Pancreas (tissue), 10 donors: ENCODE data around the gene SPNS2. TPM values are rescaled to one million over a fixed set of nuclear protein-coding genes. Genes with fewer than 3 reads are reported as not detected.

Source experiments
- ATAC-seq, 4 donors: fragments of 200-7000 bp; cut with Tn5 transposase; one replicate each; pipeline versions ENCODE4 v1.8.0 to v1.9.1; 2020; ENCODE audit warnings: mild to moderate bottlenecking in 4 of 4, moderate library complexity in 4 of 4
- DNase-seq, 6 donors: peaks; one replicate each; pipeline ENCODE4 v3.0.0-alpha.2; 2020
- FAIRE-seq: peaks from 2 replicates; lab custom pipeline; 2012; peaks lifted over from hg19 to GRCh38; lab: Jason Lieb, UNC
- H3K27ac ChIP-seq, 4 donors: fragments of 200-600 bp; sonication (generic); 1 replicate in 3 of 4; 2 replicates in 1 of 4; pipeline versions ENCODE4 v1.5.0 to v1.8.0; 2020
- H3K27me3 ChIP-seq, 4 donors: fragments of 200-600 bp; one replicate each; pipeline ENCODE4 v1.8.0; 2021
- H3K36me3 ChIP-seq, 3 donors: fragments of 200-600 bp; sonication (generic) in 1 of 3; one replicate each; pipeline versions ENCODE4 v1.5.0 to v1.8.0; 2020 to 2021
- H3K4me1 ChIP-seq, 3 donors: fragments of 200-600 bp; one replicate each; pipeline ENCODE4 v1.8.0; 2021
- H3K4me3 ChIP-seq, 4 donors: fragments of 200-600 bp; sonication (generic) in 2 of 4; one replicate each; pipeline versions ENCODE4 v1.5.0 to v1.8.0; 2020 to 2021
- H3K9me3 ChIP-seq, 4 donors: fragments of 200-600 bp; one replicate each; pipeline ENCODE4 v1.8.0; 2021
- WGBS, 2 donors: extraction: QIAGEN DNeasy Blood & Tissue Kit; methylation state at CpG; one replicate each; pipeline ENCODE4 v1.1.7; 2013; 5-methylcytosine and 5-hydroxymethylcytosine counted together
- intact Hi-C, 3 donors: fragments of 100-400 bp; cut with DNase I; formaldehyde crosslinking; loops; one replicate each; pipeline versions ENCODE4 v1.11.1 to v1.14.2; 2022
- polyA plus RNA-seq, 2 donors: library from polyadenylated mRNA; stranded (reverse); fragments of 200-250 nt; gene quantifications; one replicate each; pipeline ENCODE4 v1.2.3, GENCODE V29; 2013
- total RNA-seq, 6 donors: library from RNA; stranded (reverse); fragmentation: NEBNext Ultra II Directional in 4 of 6; extraction: Animal tissue kit (Norgen Biotek cat#: 25700) in 4 of 6; gene quantifications; one replicate each; pipeline versions ENCODE4 v1.2.1 to v1.2.4, GENCODE V29; 2021 to 2023
- TF ChIP-seq, protein P1 (sequence below), 4 donors: fragments of 200-600 bp; sonication (generic) in 3 of 4; IDR thresholded peaks; one replicate each; pipeline versions ENCODE4 v1.5.0 to v1.8.0; 2021; ENCODE audit warnings: antibody characterized with exemption in 4 of 4
- donor health status: healthy with polysubstance abuse.
- donor health status: DM: no; HTN: no; CAD: no; lungs with moderate emphysema.
- donor health status: DM: no; HTN: no; CAD: no.
- donor health status: control.
- donor health status: control.
- donor health status: Bipolar disorder and iron deficiency.
- donor health status: DM: yes; HTN: yes; CAD: no.
- donor health status: DM: no; HTN: no; CAD: no.
- donor health status: DM: no; HTN: no; CAD: no.
- donor health status: DM: yes; HTN: yes; CAD: no.

The SPNS2 gene
- total and polyA plus RNA-seq, 8 donors, result 7.6 to 51.7 (median 20.8) TPM

DNA sequence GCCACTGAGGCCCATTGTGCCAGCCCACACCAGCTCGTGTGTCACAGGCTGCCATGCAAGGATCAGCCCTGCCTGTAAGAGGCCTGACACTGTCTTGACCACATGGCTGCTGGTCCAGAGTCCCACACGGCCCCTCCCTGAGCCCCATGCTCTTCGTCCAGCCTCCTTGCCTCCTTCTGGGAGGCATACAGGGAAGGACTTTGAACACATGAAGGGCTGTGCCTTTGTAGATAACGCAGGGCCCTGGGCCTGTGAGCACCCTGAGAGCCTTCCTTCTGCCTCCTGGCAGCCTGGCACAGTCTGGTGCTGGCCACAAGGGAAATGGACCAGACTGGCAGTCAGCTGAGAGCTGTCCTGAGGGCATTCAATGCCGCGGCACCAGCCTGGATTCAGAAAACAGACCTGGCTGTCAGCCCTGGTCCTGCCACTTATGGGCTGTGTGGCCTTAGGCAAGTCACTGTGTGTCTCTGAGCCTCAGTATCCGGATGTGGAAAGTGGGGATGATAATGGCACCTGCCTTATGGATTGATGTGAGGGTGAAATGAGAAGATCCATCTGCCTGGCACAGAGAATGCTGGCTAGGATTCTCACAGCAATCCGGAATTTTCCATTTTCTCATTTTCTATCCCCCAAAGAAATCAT lies 19.2 kb upstream of the SPNS2 start:
- peak overlapping the region; percentile 49 to 85 (median 69) for H3K27ac ChIP-seq
- H3K36me3 ChIP-seq, result no peaks in the 10 kb centered on the region
- peaks cover 7 to 31% (median 15%) of the 10 kb centered on the region in 3 donors for H3K4me1 ChIP-seq
- DNase-seq (no peak), FAIRE-seq (no peak), ATAC-seq (no peak)
- H3K27me3 ChIP-seq, result no peaks in the 10 kb centered on the region
- WGBS, 2 donors, result 72 to 74% methylated on average over 8 of the region's 8 CpGs
- intact Hi-C loops, result no loop called here
- TF ChIP-seq, protein P1, sequence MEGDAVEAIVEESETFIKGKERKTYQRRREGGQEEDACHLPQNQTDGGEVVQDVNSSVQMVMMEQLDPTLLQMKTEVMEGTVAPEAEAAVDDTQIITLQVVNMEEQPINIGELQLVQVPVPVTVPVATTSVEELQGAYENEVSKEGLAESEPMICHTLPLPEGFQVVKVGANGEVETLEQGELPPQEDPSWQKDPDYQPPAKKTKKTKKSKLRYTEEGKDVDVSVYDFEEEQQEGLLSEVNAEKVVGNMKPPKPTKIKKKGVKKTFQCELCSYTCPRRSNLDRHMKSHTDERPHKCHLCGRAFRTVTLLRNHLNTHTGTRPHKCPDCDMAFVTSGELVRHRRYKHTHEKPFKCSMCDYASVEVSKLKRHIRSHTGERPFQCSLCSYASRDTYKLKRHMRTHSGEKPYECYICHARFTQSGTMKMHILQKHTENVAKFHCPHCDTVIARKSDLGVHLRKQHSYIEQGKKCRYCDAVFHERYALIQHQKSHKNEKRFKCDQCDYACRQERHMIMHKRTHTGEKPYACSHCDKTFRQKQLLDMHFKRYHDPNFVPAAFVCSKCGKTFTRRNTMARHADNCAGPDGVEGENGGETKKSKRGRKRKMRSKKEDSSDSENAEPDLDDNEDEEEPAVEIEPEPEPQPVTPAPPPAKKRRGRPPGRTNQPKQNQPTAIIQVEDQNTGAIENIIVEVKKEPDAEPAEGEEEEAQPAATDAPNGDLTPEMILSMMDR (IDR thresholded peaks at IDR 0.05), result no peak
- H3K4me3 ChIP-seq, result no peak overlapping the region
- H3K9me3 ChIP-seq, result no peaks in the 10 kb centered on the region

DNA sequence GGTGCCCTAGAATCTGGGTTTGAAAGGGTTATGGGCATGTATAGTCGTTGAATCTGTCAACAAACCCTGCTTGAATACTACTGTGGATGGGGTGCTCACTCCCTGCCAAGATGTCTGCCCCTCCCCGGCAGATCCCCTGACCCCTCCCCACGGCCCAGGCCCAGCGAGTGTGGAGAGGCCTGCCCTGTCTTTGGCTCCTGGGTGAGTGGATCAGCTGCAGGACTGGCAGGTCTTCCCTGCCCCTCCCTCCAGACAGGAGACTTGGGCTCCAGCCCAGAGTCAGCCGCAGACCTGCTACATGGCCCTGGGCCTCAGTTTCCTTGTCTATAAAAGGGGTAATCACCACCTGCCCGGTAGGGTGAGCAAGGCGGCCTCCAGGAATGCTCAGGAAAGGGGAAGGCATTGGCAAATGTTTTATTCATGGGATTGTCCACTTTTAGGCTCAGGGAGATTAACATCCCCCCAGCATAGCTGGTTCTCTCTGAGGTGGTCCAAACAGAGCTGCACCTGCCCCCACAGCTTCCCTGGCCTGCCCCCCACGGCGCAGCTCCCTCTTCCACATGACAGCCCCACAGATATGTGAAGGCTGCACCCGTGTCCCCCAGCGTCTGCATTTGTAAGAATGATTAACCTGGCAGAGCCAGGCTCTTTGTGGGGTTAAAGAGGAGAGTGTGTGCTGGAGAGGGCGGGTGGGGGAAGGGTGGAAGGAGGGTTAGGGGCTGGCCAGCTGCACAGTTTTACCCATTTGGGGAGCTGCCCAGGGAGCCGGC lies 18.5 kb upstream of the SPNS2 start:
- ATAC-seq (peak; percentile 2 to 26 (median 16)), DNase-seq (peak in 2 of 6 donors; percentile 44 to 50), FAIRE-seq (no peak)
- intact Hi-C loops, result no loop called here
- H3K9me3 ChIP-seq, result no peaks in the 10 kb centered on the region
- 47 to 54% methylated on average over 13 of the region's 13 CpGs for WGBS, 2 donors
- H3K36me3 ChIP-seq, result no peaks in the 10 kb centered on the region
- TF ChIP-seq, protein P1 (IDR thresholded peaks at IDR 0.05), result no peak
- no peak overlapping the region for H3K4me3 ChIP-seq
- H3K27me3 ChIP-seq, result no peaks in the 10 kb centered on the region
- peak overlapping the region; percentile 49 to 85 (median 69) for H3K27ac ChIP-seq
- H3K4me1 ChIP-seq, result peaks cover 7 to 31% (median 15%) of the 10 kb centered on the region in 3 donors

DNA sequence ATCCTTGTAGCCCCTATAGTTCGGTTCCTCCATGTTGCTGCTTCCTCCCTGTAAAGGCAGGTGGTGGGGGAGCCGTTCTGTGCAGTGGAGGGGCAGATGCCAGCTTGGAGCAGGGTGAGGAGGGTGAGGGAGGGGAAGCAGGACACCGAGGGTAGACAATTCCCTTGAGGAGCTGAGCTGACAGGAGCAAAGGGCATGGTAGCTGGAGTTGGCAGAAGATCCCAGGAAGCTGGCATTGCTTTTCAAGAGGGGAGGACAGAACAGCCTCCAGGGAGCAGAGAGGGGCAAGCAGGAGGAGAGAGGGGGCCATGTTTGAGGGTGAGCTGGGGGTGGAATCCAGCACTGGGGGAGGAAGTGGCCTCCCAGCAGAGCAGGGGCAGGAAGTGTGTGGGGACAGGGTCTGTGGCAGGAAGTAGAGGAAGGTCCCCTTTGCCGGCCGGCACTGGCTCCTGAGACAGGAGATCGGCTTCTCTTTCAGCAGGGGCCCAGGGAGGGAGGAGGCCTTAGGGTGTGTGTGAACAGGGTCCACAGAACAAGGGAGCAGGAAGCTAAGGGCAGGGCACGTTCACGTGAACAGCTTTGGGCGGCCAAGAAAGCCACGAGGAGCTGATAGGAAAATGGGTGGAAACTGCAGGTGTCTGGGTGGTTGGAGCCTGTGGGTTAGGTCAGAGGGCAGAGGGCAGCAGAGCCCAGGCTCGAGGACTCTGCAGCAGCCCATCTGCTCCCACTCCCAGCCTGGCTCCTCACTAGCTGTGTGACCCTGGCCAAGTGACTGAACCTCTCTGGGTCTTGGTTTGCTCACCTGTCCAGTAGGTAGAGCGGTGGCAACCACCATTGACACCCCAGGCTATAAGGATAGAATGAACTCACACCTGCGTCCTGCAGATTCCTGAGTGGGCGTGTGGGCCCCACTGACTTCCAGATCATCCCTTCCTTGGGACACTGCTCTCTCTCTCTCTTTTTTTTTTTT lies 17.5 kb upstream of the SPNS2 start:
- no peak for DNase-seq
- Histone ChIP-seq H3K27me3 (no peaks in the 10 kb centered on the region), H3K36me3 (no peaks in the 10 kb centered on the region), H3K4me1 (peaks cover 7 to 31% (median 15%) of the 10 kb centered on the region in 3 donors), H3K9me3 (no peaks in the 10 kb centered on the region), H3K4me3 (no peak overlapping the region), H3K27ac (peak overlapping the region; percentile 36 to 85 (median 60))
- TF ChIP-seq, protein P1 (IDR thresholded peaks at IDR 0.05), result no peak
- 51 to 52% methylated on average over 13 to 14 of the region's 14 CpGs for WGBS, 2 donors
- FAIRE-seq, result no peak
- ATAC-seq, result peak in 1 of 4 donors; percentile 1
- intact Hi-C loops, result no loop called here

DNA sequence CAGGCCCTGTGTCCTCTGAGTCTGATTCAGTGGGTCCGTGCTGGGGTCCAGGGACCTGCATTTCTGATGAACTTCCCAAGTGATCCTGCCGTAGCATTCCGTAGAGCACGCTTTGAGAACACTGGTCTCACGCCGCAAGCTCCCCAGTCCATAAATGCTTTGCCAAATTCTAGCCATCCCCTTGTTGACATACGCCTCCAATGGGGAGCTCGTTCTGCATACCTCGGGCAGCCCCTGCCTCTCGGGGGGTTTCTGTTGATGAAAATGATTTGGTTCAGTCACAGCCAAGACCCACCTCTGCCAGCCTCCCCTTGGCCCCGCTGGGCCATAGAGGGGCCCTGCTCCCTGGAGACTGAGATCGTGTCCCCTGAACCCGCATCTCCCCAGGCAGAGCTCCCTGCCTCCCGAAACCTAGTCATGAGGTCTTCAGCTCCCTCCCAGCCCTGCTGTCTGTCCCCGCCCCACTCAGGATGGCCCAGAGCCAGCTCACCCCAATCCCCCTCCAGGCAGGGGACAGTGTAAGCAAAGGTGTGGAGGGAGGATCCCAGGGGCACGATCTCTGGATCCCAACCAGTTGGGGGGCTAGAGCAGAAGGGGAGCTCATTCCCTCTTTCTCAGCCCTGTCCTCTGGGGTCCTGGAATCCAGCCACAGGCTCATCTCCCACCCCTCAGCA lies 16.2 kb upstream of the SPNS2 start:
- no peaks in the 10 kb centered on the region for H3K36me3 ChIP-seq
- ATAC-seq, result peak in 1 of 4 donors; percentile 10
- 89 to 90% methylated on average over 16 of the region's 16 CpGs for WGBS, 2 donors
- intact Hi-C loops, result no loop called here
- no peaks in the 10 kb centered on the region for H3K9me3 ChIP-seq
- TF ChIP-seq, protein P1 (IDR thresholded peaks at IDR 0.05), result no peak
- peak overlapping the region in 1 of 4 donors; percentile 18 for H3K4me3 ChIP-seq
- peaks cover 7 to 27% (median 15%) of the 10 kb centered on the region in 3 donors for H3K4me1 ChIP-seq
- H3K27ac ChIP-seq, result peak overlapping the region; percentile 75 to 97 (median 88)
- no peak for FAIRE-seq
- peak in 1 of 6 donors; percentile 31 for DNase-seq
- H3K27me3 ChIP-seq, result no peaks in the 10 kb centered on the region
